IMR-90 (cell line): ENCODE results near the gene CNTN5. TPM values are rescaled to one million over a fixed set of nuclear protein-coding genes. Genes with fewer than 3 reads are reported as not detected.

Experiments used
- ATAC-seq: fragments of 200-7000 bp; cut with Tn5 transposase; 2 replicates; pipeline ENCODE4 v1.9.1; 2020; ENCODE audit warnings: low read depth, mild to moderate bottlenecking, moderate library complexity
- BruUV-seq: library from RNA; stranded (reverse); fragments of 400-500 nt; replicated peaks from 2 replicates; lab custom pipeline; 2021; lab: Mats Ljungman, UMichigan
- CTCF ChIA-PET: fragments of 300-600 bp; formaldehyde crosslinking; extraction: SDS; loops from one replicate; lab custom pipeline; 2021; ENCODE audit warnings: antibody characterized with exemption; lab: Yijun Ruan, JAX
- POLR2A ChIA-PET: fragments of 300-600 bp; sonication (Branson Sonifier 250); formaldehyde crosslinking; loops from one replicate; lab custom pipeline; 2022; ENCODE audit warnings: antibody characterized with exemption; ENCODE audit not compliant: unreplicated experiment; lab: Charles Lee
- DNase-seq: peaks from one replicate; pipeline ENCODE4 v3.0.0; 2013
- H2AFZ ChIP-seq: replicated peaks from 2 replicates; pipeline ENCODE3; 2013; ENCODE audit warnings: low read length, mild to moderate bottlenecking; ENCODE audit not compliant: poor library complexity
- H2AK5ac ChIP-seq: 2 replicates; pipeline ENCODE4 v1.6.1; 2013; ENCODE audit warnings: low read depth, low read length, inconsistent platforms
- H2AK9ac ChIP-seq: replicated peaks from 2 replicates; pipeline ENCODE3; 2013; ENCODE audit warnings: mild to moderate bottlenecking, low read depth, low read length, moderate library complexity; ENCODE audit not compliant: poor library complexity
- H2BK120ac ChIP-seq: 2 replicates; pipeline ENCODE4 v1.6.1; 2013; ENCODE audit warnings: low read depth, low read length, inconsistent platforms
- H2BK15ac ChIP-seq: 3 replicates; pipeline ENCODE4 v1.6.1; 2013; ENCODE audit warnings: low read depth, low read length, inconsistent platforms
- H2BK20ac ChIP-seq: 2 replicates; pipeline ENCODE4 v1.6.1; 2013; ENCODE audit warnings: low read depth, mild to moderate bottlenecking, inconsistent platforms, low read length, moderate library complexity
- H2BK5ac ChIP-seq: 2 replicates; pipeline ENCODE4 v1.6.1; 2013; ENCODE audit warnings: mild to moderate bottlenecking, low read depth, low read length, inconsistent platforms; ENCODE audit not compliant: poor library complexity, severe bottlenecking
- H3K14ac ChIP-seq: replicated peaks from 2 replicates; pipeline ENCODE4 v1.6.1; 2013; ENCODE audit warnings: low read depth, low read length, inconsistent platforms
- H3K18ac ChIP-seq: 2 replicates; pipeline ENCODE4 v1.6.1; 2013; ENCODE audit warnings: low read depth, low read length, control low read depth
- H3K23ac ChIP-seq: 2 replicates; pipeline ENCODE4 v1.6.1; 2013; ENCODE audit warnings: low read depth, low read length, inconsistent platforms
- H3K27ac ChIP-seq: 2 replicates; pipeline ENCODE4 v1.5.1; 2013; ENCODE audit warnings: mild to moderate bottlenecking, control low read depth, low read length; ENCODE audit not compliant: insufficient read depth
- H3K27me3 ChIP-seq: 2 replicates; pipeline ENCODE4 v1.6.1; 2013; ENCODE audit warnings: low read length; ENCODE audit not compliant: control insufficient read depth, insufficient read depth
- H3K36me3 ChIP-seq: 2 replicates; pipeline ENCODE4 v1.6.1; 2013; ENCODE audit warnings: low read length, mixed read lengths; ENCODE audit not compliant: control insufficient read depth, insufficient read depth
- H3K4ac ChIP-seq: 2 replicates; pipeline ENCODE4 v1.6.1; 2013; ENCODE audit warnings: low read depth, low read length, inconsistent platforms
- H3K4me1 ChIP-seq: 2 replicates; pipeline ENCODE4 v1.6.1; 2013; ENCODE audit warnings: low read length, mixed read lengths; ENCODE audit not compliant: control insufficient read depth, insufficient read depth
- H3K4me2 ChIP-seq: 2 replicates; pipeline ENCODE4 v1.6.1; 2013; ENCODE audit warnings: low read depth, mild to moderate bottlenecking, control low read depth, low read length, moderate library complexity
- H3K4me3 ChIP-seq: 2 replicates; pipeline ENCODE4 v1.5.1; 2013; ENCODE audit warnings: low read depth, mild to moderate bottlenecking, control low read depth, low read length, moderate library complexity; ENCODE audit not compliant: insufficient read depth
- H3K56ac ChIP-seq: 2 replicates; pipeline ENCODE4 v1.6.1; 2013; ENCODE audit warnings: low read length, inconsistent platforms; ENCODE audit not compliant: insufficient read depth; ENCODE audit errors: extremely low read depth
- H3K79me1 ChIP-seq, 2 experiments: 2 replicates each; pipeline ENCODE4 v1.6.1; 2013; ENCODE audit warnings: low read length in 2 of 2, inconsistent platforms in 1 of 2, low read depth in 1 of 2
- H3K9ac ChIP-seq: 2 replicates; pipeline ENCODE4 v1.6.1; 2013; ENCODE audit warnings: low read depth, low read length, control low read depth
- H3K9me1 ChIP-seq: 2 replicates; pipeline ENCODE4 v1.6.1; 2013; ENCODE audit warnings: low read length, inconsistent platforms; ENCODE audit not compliant: insufficient read depth
- H3K9me3 ChIP-seq: 2 replicates; pipeline ENCODE4 v1.6.1; 2013; ENCODE audit warnings: low read length; ENCODE audit not compliant: control insufficient read depth, insufficient read depth
- H4K20me1 ChIP-seq: 2 replicates; pipeline ENCODE4 v1.6.1; 2013; ENCODE audit warnings: low read length, inconsistent platforms; ENCODE audit not compliant: insufficient read depth
- H4K5ac ChIP-seq: 2 replicates; pipeline ENCODE4 v1.6.1; 2013; ENCODE audit warnings: mild to moderate bottlenecking, low read depth, low read length, control low read depth
- H4K8ac ChIP-seq, 2 experiments: 2 replicates each; pipeline ENCODE4 v1.6.1; 2013; ENCODE audit warnings: low read depth in 2 of 2, low read length in 2 of 2, control low read depth in 1 of 2, inconsistent platforms in 1 of 2
- H4K91ac ChIP-seq: 2 replicates; pipeline ENCODE4 v1.6.1; 2013; ENCODE audit warnings: low read depth, low read length, inconsistent platforms; ENCODE audit not compliant: insufficient read depth
- CEBPB ChIP-seq: IDR thresholded peaks from 2 replicates; pipeline ENCODE4 v1.6.1; 2012; ENCODE audit warnings: low read depth, low read length, improper control_type of control experiment
- CTCF ChIP-seq: conservative IDR thresholded peaks from 2 replicates; pipeline ENCODE4 v1.5.1; 2012; ENCODE audit warnings: mild to moderate bottlenecking, low read depth, low read length, improper control_type of control experiment
- ELK1 ChIP-seq: fragments of 150-350 bp; IDR thresholded peaks from 2 replicates; pipeline ENCODE4 v1.6.1; 2016; ENCODE audit warnings: low read depth, mild to moderate bottlenecking, low read length, moderate library complexity, borderline replicate concordance
- NFE2L2 ChIP-seq: fragments of 150-350 bp; IDR thresholded peaks from 2 replicates; pipeline ENCODE4 v1.6.1; 2016; ENCODE audit warnings: low read depth, mild to moderate bottlenecking, low read length
- WGBS, 2 experiments: methylation state at CpG; one replicate each; pipeline versions ENCODE4 v1.1.5 to v1.1.7; 2013; ENCODE audit warnings: missing lambda C conversion rate in 2 of 2; ENCODE audit not compliant: insufficient read length in 1 of 2; ENCODE audit errors: extremely low coverage in 2 of 2; 5-methylcytosine and 5-hydroxymethylcytosine counted together
- dilution Hi-C: fragments of 300-500 bp; cut with HindIII; formaldehyde crosslinking; loops from one replicate; pipeline ENCODE4 v1.14.3; 2018; ENCODE audit warnings: low sequenced_read_pairs; ENCODE audit not compliant: unreplicated experiment
- in situ Hi-C: fragments of 300-500 bp; cut with MboI; formaldehyde crosslinking; loops from 3 replicates; pipeline ENCODE4 v1.14.3; 2019; ENCODE audit warnings: low sequenced_read_pairs, inconsistent platforms, mixed read lengths
- intact Hi-C: fragments of 100-400 bp; cut with micrococcal nuclease; formaldehyde crosslinking; loops from 2 replicates; pipeline ENCODE4 v1.10.0; 2022
- polyA plus RNA-seq, 3 experiments: library from polyadenylated mRNA; depleted of rRNA; stranded (reverse); fragments of >200 nt; gene quantifications; 2 replicates each; pipeline ENCODE4 v1.2.3, GENCODE V29; 2012; ENCODE audit warnings: low replicate concordance in 1 of 3
- total RNA-seq: library from RNA; depleted of rRNA; stranded (reverse); fragments of >200 nt; gene quantifications from 2 replicates; pipeline ENCODE4 v1.2.3, GENCODE V29; 2012

The CNTN5 gene
- total and polyA plus RNA-seq, 2 of the 4 experiments (the other 2 are of a cell fraction): not detected

GRCh38 chr11:99814738-99815137 is 794.0 kb downstream of the CNTN5 start:
- H3K14ac ChIP-seq: no peak overlapping the region
- no peak overlapping the region for H3K27ac ChIP-seq
- no peaks in the 10 kb centered on the region for H4K20me1 ChIP-seq
- no peak overlapping the region for H3K18ac ChIP-seq
- H2AK5ac ChIP-seq: no peak overlapping the region
- no peak overlapping the region for H2BK15ac ChIP-seq
- no peak overlapping the region for H3K56ac ChIP-seq
- H3K4me1 ChIP-seq: no peaks in the 10 kb centered on the region
- no peaks in the 10 kb centered on the region for H3K27me3 ChIP-seq
- H2BK5ac ChIP-seq: no peak overlapping the region
- H4K5ac ChIP-seq: no peak overlapping the region
- H3K36me3 ChIP-seq: no peaks in the 10 kb centered on the region
- no peak overlapping the region for H2BK120ac ChIP-seq
- ChIA-PET CTCF (no interaction called here), POLR2A (no interaction called here)
- no peak overlapping the region for H2AK9ac ChIP-seq
- no peak overlapping the region for H2BK20ac ChIP-seq
- H4K91ac ChIP-seq: no peak overlapping the region
- no peak overlapping the region for H3K9ac ChIP-seq
- intact Hi-C loops: no loop called here
- H3K9me3 ChIP-seq: no peaks in the 10 kb centered on the region
- no peak overlapping the region for H2AFZ ChIP-seq
- no peaks in the 10 kb centered on the region for H3K9me1 ChIP-seq
- no peak overlapping the region for H3K23ac ChIP-seq
- no peak for TF ChIP-seq ELK1
- no peak for TF ChIP-seq CEBPB
- no peak for TF ChIP-seq NFE2L2
- TF ChIP-seq CTCF: no peak
- no peak overlapping the region for H3K4me3 ChIP-seq
- no CpG with 5 or more reads among the region's 5 CpGs for WGBS, 2 experiments
- dilution Hi-C loops: no loop called here
- H3K4me2 ChIP-seq: no peak overlapping the region
- no peaks in the 10 kb centered on the region for H3K79me1 ChIP-seq
- H4K8ac ChIP-seq: no peak overlapping the region
- no peak for ATAC-seq
- in situ Hi-C loops: no loop called here
- DNase-seq: no peak
- no peak overlapping the region for H3K4ac ChIP-seq
- no TSS peak for BruUV-seq
